Liver (tissue), 9 donors: ENCODE measurements around the gene POLG. TPM values are rescaled to one million over a fixed set of nuclear protein-coding genes. Genes with fewer than 3 reads are reported as not detected.

Experiments used
- DNase-seq: peaks from one replicate; pipeline ENCODE4 v3.0.0-alpha.2; 2017; ENCODE audit warnings: low spot score
- H3K27ac ChIP-seq, 2 donors: one replicate each; pipeline ENCODE4 v1.7.0; 2013; ENCODE audit warnings: inconsistent platforms in 2 of 2, low read length in 2 of 2, control low read depth in 1 of 2, low read depth in 1 of 2, mild to moderate bottlenecking in 1 of 2
- H3K27me3 ChIP-seq, 4 donors: one replicate each; pipeline versions ENCODE4 v1.6.1 to v1.7.0; 2013; ENCODE audit warnings: low read length in 3 of 4, inconsistent platforms in 1 of 4, mild to moderate bottlenecking in 1 of 4, moderate library complexity in 1 of 4; ENCODE audit not compliant: control insufficient read depth in 4 of 4, insufficient read depth in 4 of 4
- H3K36me3 ChIP-seq, 4 donors: one replicate each; pipeline versions ENCODE4 v1.6.1 to v1.7.0; 2013; ENCODE audit warnings: low read length in 3 of 4, mild to moderate bottlenecking in 3 of 4, low read depth in 1 of 4, moderate library complexity in 1 of 4; ENCODE audit not compliant: control insufficient read depth in 4 of 4, insufficient read depth in 3 of 4
- H3K4me1 ChIP-seq, 4 donors: one replicate each; pipeline versions ENCODE4 v1.6.1 to v1.7.0; 2013; ENCODE audit warnings: low read length in 3 of 4, mild to moderate bottlenecking in 3 of 4, moderate library complexity in 1 of 4; ENCODE audit not compliant: control insufficient read depth in 4 of 4, insufficient read depth in 4 of 4
- H3K4me3 ChIP-seq, 3 donors: one replicate each; pipeline versions ENCODE4 v1.6.1 to v1.7.0; 2013; ENCODE audit warnings: low read length in 3 of 3, control low read depth in 1 of 3, low read depth in 1 of 3, mild to moderate bottlenecking in 1 of 3
- H3K9ac ChIP-seq, 2 donors: one replicate each; pipeline ENCODE4 v1.7.0; 2013; ENCODE audit warnings: low read length in 2 of 2, mild to moderate bottlenecking in 2 of 2, moderate library complexity in 2 of 2, control low read depth in 1 of 2, low read depth in 1 of 2
- H3K9me3 ChIP-seq, 4 donors: one replicate each; pipeline versions ENCODE4 v1.6.1 to v1.7.0; 2013; ENCODE audit warnings: low read length in 3 of 4; ENCODE audit not compliant: control insufficient read depth in 4 of 4
- ATF3 ChIP-seq: IDR thresholded peaks from 2 replicates; pipeline ENCODE4 v1.6.1; 2016; ENCODE audit warnings: antibody characterized with exemption
- CTCF ChIP-seq: fragments of 150-350 bp; IDR thresholded peaks from 2 replicates; pipeline ENCODE4 v1.5.1; 2017; ENCODE audit warnings: improper control_type of control experiment, low read depth, low read length; ENCODE audit not compliant: missing input control
- EGR1 ChIP-seq, 2 donors: IDR thresholded peaks; 2 replicates each; pipeline ENCODE4 v1.6.1; 2016 to 2018; ENCODE audit warnings: antibody characterized with exemption in 2 of 2, low read depth in 2 of 2
- FOXA1 ChIP-seq: IDR thresholded peaks from 2 replicates; pipeline ENCODE4 v1.6.1; 2016; ENCODE audit warnings: antibody characterized with exemption
- HNF4A ChIP-seq, 2 donors: conservative IDR thresholded peaks; 2 replicates each; pipeline ENCODE4 v1.6.1; 2016; ENCODE audit warnings: antibody characterized with exemption in 2 of 2, mild to moderate bottlenecking in 2 of 2
- HNF4G ChIP-seq: IDR thresholded peaks from 2 replicates; pipeline ENCODE4 v1.6.1; 2016; ENCODE audit warnings: antibody characterized with exemption
- JUND ChIP-seq, 2 donors: IDR thresholded peaks; 2 replicates each; pipeline ENCODE4 v1.6.1; 2016; ENCODE audit warnings: antibody characterized with exemption in 2 of 2
- MAX ChIP-seq: IDR thresholded peaks from 2 replicates; pipeline ENCODE4 v1.6.1; 2016; ENCODE audit warnings: antibody characterized with exemption
- NR2F2 ChIP-seq: IDR thresholded peaks from 2 replicates; pipeline ENCODE4 v1.6.1; 2016; ENCODE audit warnings: antibody characterized with exemption
- RAD21 ChIP-seq, 2 donors: IDR thresholded peaks; 2 replicates each; pipeline ENCODE4 v1.6.1; 2016; ENCODE audit warnings: antibody characterized with exemption in 2 of 2, mild to moderate bottlenecking in 2 of 2
- REST ChIP-seq: IDR thresholded peaks from 2 replicates; pipeline ENCODE4 v1.6.1; 2016; ENCODE audit warnings: antibody characterized with exemption, mild to moderate bottlenecking
- RXRA ChIP-seq, 2 donors: IDR thresholded peaks; 2 replicates each; pipeline ENCODE4 v1.6.1; 2017 to 2018; ENCODE audit warnings: antibody characterized with exemption in 2 of 2, mild to moderate bottlenecking in 1 of 2
- TAF1 ChIP-seq: conservative IDR thresholded peaks from 2 replicates; pipeline ENCODE4 v1.6.1; 2016; ENCODE audit warnings: antibody characterized with exemption, mild to moderate bottlenecking
- YY1 ChIP-seq: IDR thresholded peaks from 2 replicates; pipeline ENCODE4 v1.6.1; 2016; ENCODE audit warnings: antibody characterized with exemption, mild to moderate bottlenecking
- whole genome bisulfite sequencing: extraction: QIAGEN DNeasy Blood & Tissue Kit; methylation state at CpG from one replicate; pipeline ENCODE4 v1.1.7; 2013; 5-methylcytosine and 5-hydroxymethylcytosine counted together
- polyA plus RNA-seq, 2 donors: library from polyadenylated mRNA; stranded (reverse) in 1 of 2; unstranded in 1 of 2; fragments of 200-250 nt in 1 of 2; fragments of >200 nt in 1 of 2; fragmentation: Nextera tagmentation in 1 of 2; extraction: Ambion mirVana in 1 of 2; gene quantifications; one replicate each; pipeline versions ENCODE4 v1.2.1 to v1.2.3, GENCODE V29; 2013 to 2015
- total RNA-seq, 2 donors: library from RNA; depleted of rRNA; stranded (reverse); fragments of >200 nt; gene quantifications; one replicate each; pipeline ENCODE4 v1.2.3, GENCODE V29; 2014
- donor health status: healthy.
- donor health status: healthy.
- donor health status: healthy.
- donor health status: healthy.
- donor health status: healthy.

POLG gene
- total and polyA plus RNA-seq, 4 donors = 15.2 to 53.1 (median 31.4) TPM

GRCh38 chr15:89333011-89333860 is 1.4 kb downstream of the POLG start:
- DNase-seq = no peak
- H3K4me3 ChIP-seq = peak overlapping the region; percentile 87 to 93 (median 88)
- peaks cover 9 to 32% (median 23%) of the 10 kb centered on the region in 4 donors for H3K4me1 ChIP-seq
- H3K27ac ChIP-seq = no peak overlapping the region
- TF ChIP-seq RXRA (IDR thresholded peaks at IDR 0.05) (no peak), YY1 (no peak)
- no peaks in the 10 kb centered on the region for H3K9me3 ChIP-seq
- peak overlapping the region in 1 of 2 donors; percentile 66 for H3K9ac ChIP-seq
- H3K27me3 ChIP-seq = no peaks in the 10 kb centered on the region
- peaks cover 15 to 41% (median 30%) of the 10 kb centered on the region in 4 donors for H3K36me3 ChIP-seq
- 94% methylated on average over 57 of the region's 57 CpGs for WGBS

- 49% methylated on average over 10 of the region's 10 CpGs for WGBS
- Histone ChIP-seq H3K27me3 (no peaks in the 10 kb centered on the region), H3K4me3 (no peak overlapping the region), H3K9me3 (no peaks in the 10 kb centered on the region), H3K4me1 (peaks cover 9 to 32% (median 23%) of the 10 kb centered on the region in 4 donors), H3K36me3 (peaks cover 18 to 48% (median 33%) of the 10 kb centered on the region in 4 donors), H3K27ac (no peak overlapping the region), H3K9ac (no peak overlapping the region)
- no peak for TF ChIP-seq YY1
- TF ChIP-seq RXRA (IDR thresholded peaks at IDR 0.05) = no peak
- no peak for TF ChIP-seq EGR1 (IDR thresholded peaks at IDR 0.05; ENCODE audit: low read depth in 2 of 2)
- TF ChIP-seq NR2F2 = no peak
- no peak for TF ChIP-seq MAX
- TF ChIP-seq JUND (IDR thresholded peaks at IDR 0.05) = no peak
- TF ChIP-seq FOXA1 = no peak
- TF ChIP-seq REST = no peak
- no peak for TF ChIP-seq HNF4G
- no peak for TF ChIP-seq CTCF
- TF ChIP-seq HNF4A (conservative IDR thresholded peaks at IDR 0.05) = no peak
- no peak for TF ChIP-seq RAD21 (IDR thresholded peaks at IDR 0.05)
- no peak for TF ChIP-seq TAF1
- TF ChIP-seq ATF3 = no peak
- DNase-seq = no peak
These were observed 2.2 kb downstream of the POLG start for GRCh38 chr15:89332446-89332845.
